Neural cell (in vitro differentiated cells): ENCODE data around the gene MEMO1. TPM values are rescaled to one million over a fixed set of nuclear protein-coding genes. Genes with fewer than 3 reads are reported as not detected.

ENCODE experiments used
- H2AFZ ChIP-seq: fragments of 200-600, 300-800 bp; sonication (generic), shearing (Covaris generic); 2 replicates; pipeline ENCODE4 v1.6.0; 2014; ENCODE audit warnings: low read depth, mild to moderate bottlenecking, antibody characterized with exemption, low read length, moderate library complexity
- H3F3A ChIP-seq: fragments of 200-600 bp; shearing (Covaris generic); 2 replicates; pipeline ENCODE4 v1.6.1; 2016; ENCODE audit warnings: mild to moderate bottlenecking, moderate library complexity, mixed read lengths, antibody characterized with exemption, low read length; ENCODE audit not compliant: insufficient read depth, poor library complexity, severe bottlenecking
- H3K27ac ChIP-seq: fragments of 200-600, 300-800 bp; sonication (generic), shearing (Covaris generic); 2 replicates; pipeline ENCODE4 v1.5.1; 2014; ENCODE audit warnings: mild to moderate bottlenecking, low read length, moderate library complexity
- H3K27me3 ChIP-seq: fragments of 300-800, 200-600 bp; sonication (generic), shearing (Covaris generic); 2 replicates; pipeline ENCODE4 v1.6.0; 2014; ENCODE audit warnings: mild to moderate bottlenecking, low read depth, low read length, moderate library complexity; ENCODE audit not compliant: insufficient read depth
- H3K36me3 ChIP-seq: fragments of 300-800, 200-600 bp; sonication (generic), shearing (Covaris generic); 2 replicates; pipeline ENCODE4 v1.5.1; 2014; ENCODE audit warnings: mild to moderate bottlenecking, antibody characterized with exemption, low read length, moderate library complexity; ENCODE audit not compliant: insufficient read depth
- H3K4me2 ChIP-seq: fragments of 300-800, 200-600 bp; sonication (generic), shearing (Covaris generic); 2 replicates; pipeline ENCODE4 v1.6.0; 2014; ENCODE audit warnings: mild to moderate bottlenecking, low read length
- H3K4me3 ChIP-seq: fragments of 300-800, 200-600 bp; sonication (generic), shearing (Covaris generic); 2 replicates; pipeline ENCODE4 v1.5.1; 2014; ENCODE audit warnings: mild to moderate bottlenecking, low read length, moderate library complexity
- H3K79me2 ChIP-seq: fragments of 200-600 bp; shearing (Covaris generic); replicated peaks from 2 replicates; pipeline ENCODE4 v1.6.0; 2014; ENCODE audit warnings: mild to moderate bottlenecking, low read length, moderate library complexity; ENCODE audit not compliant: insufficient read depth
- H3K9ac ChIP-seq: fragments of 300-800, 200-600 bp; sonication (generic), shearing (Covaris generic); 2 replicates; pipeline ENCODE4 v1.6.1; 2016; ENCODE audit warnings: mild to moderate bottlenecking, low read length, mixed read lengths
- H3K9me2 ChIP-seq: fragments of 200-600 bp; shearing (Covaris generic); 2 replicates; pipeline ENCODE4 v1.6.1; 2016; ENCODE audit warnings: mild to moderate bottlenecking, low read length, mixed read lengths; ENCODE audit not compliant: insufficient read depth
- H3K9me3 ChIP-seq: fragments of 200-600, 300-800 bp; sonication (generic), shearing (Covaris generic); 2 replicates; pipeline ENCODE4 v1.6.1; 2016; ENCODE audit warnings: mild to moderate bottlenecking, mixed run types, low read length, moderate library complexity, mixed read lengths
- H4K20me1 ChIP-seq: fragments of 200-600 bp; shearing (Covaris generic); 2 replicates; pipeline ENCODE4 v1.6.1; 2016; ENCODE audit warnings: mild to moderate bottlenecking, mixed run types; ENCODE audit not compliant: insufficient read depth
- EP300 ChIP-seq: fragments of 450-650 bp; conservative IDR thresholded peaks from 2 replicates; pipeline ENCODE4 v1.6.1; 2014; ENCODE audit warnings: antibody characterized with exemption, mild to moderate bottlenecking, moderate library complexity; ENCODE audit not compliant: poor library complexity, severe bottlenecking
- EZH2 ChIP-seq: fragments of 200-600, 300-800 bp; shearing (Covaris generic), sonication (generic); IDR thresholded peaks from 2 replicates; pipeline ENCODE4 v1.6.1; 2014; ENCODE audit warnings: antibody characterized with exemption, low read length, borderline replicate concordance, mild to moderate bottlenecking; ENCODE audit not compliant: insufficient read depth, poor library complexity, severe bottlenecking
- MXI1 ChIP-seq: fragments of 450-650 bp; conservative IDR thresholded peaks from 2 replicates; pipeline ENCODE4 v1.6.1; 2014; ENCODE audit warnings: antibody characterized with exemption, mild to moderate bottlenecking; ENCODE audit not compliant: poor library complexity, severe bottlenecking
- POLR2AphosphoS5 ChIP-seq: IDR thresholded peaks from 2 replicates; pipeline ENCODE4 v1.6.1; 2012
- RAD21 ChIP-seq: fragments of 450-650 bp; conservative IDR thresholded peaks from 2 replicates; pipeline ENCODE4 v1.6.1; 2014; ENCODE audit warnings: antibody characterized with exemption, mild to moderate bottlenecking, moderate library complexity
- SMC3 ChIP-seq: fragments of 450-650 bp; conservative IDR thresholded peaks from 2 replicates; pipeline ENCODE4 v1.6.1; 2014; ENCODE audit warnings: antibody characterized with exemption, mild to moderate bottlenecking, moderate library complexity; ENCODE audit not compliant: poor library complexity
- TAF1 ChIP-seq: IDR thresholded peaks from 2 replicates; pipeline ENCODE4 v1.6.1; 2012; ENCODE audit warnings: low read depth
- polyA plus RNA-seq: library from polyadenylated mRNA; depleted of rRNA; stranded (reverse); fragments of >200 nt; gene quantifications from 2 replicates; pipeline ENCODE4 v1.2.3, GENCODE V29; 2014
- TF ChIP-seq, protein P1 (sequence below): IDR thresholded peaks from 2 replicates; pipeline ENCODE4 v1.6.1; 2012; ENCODE audit warnings: borderline replicate concordance
- TF ChIP-seq, protein P2 (sequence below): fragments of 450-650 bp; IDR thresholded peaks from 2 replicates; pipeline ENCODE4 v1.5.1; 2014; ENCODE audit warnings: antibody characterized with exemption, mild to moderate bottlenecking, moderate library complexity; ENCODE audit not compliant: poor library complexity, severe bottlenecking

Gene MEMO1
- polyA plus RNA-seq, 1 donor from 2014 or later: 124 TPM

DNA sequence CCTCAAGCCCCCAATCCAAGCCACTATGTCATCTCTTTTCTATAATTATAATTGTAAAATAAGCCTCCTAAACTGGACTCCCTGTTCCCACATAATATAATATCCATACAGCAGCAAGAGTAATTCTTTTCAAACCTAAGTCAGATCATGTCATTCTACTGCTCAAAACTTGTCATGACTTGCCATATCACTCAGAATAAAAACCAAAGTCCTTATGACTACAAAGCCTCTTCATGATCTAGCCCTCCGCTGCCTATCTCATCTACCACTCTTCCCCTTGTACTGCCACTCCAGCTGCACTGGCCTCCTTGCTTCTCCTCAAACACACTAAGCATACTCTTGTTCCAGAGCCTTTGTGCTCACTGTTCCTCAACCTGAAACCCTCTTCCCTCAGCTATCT, 69.9 kb downstream of the MEMO1 start:
- H2AFZ ChIP-seq: no peak overlapping the region
- no peaks in the 10 kb centered on the region for H3K27me3 ChIP-seq
- no peaks in the 10 kb centered on the region for H3K36me3 ChIP-seq
- H3K27ac ChIP-seq: no peak overlapping the region
- H4K20me1 ChIP-seq: no peaks in the 10 kb centered on the region
- no peaks in the 10 kb centered on the region for H3K9me2 ChIP-seq
- TF ChIP-seq SMC3: no peak
- TF ChIP-seq EZH2: no peak
- no peak for TF ChIP-seq POLR2AphosphoS5
- TF ChIP-seq, protein P1, sequence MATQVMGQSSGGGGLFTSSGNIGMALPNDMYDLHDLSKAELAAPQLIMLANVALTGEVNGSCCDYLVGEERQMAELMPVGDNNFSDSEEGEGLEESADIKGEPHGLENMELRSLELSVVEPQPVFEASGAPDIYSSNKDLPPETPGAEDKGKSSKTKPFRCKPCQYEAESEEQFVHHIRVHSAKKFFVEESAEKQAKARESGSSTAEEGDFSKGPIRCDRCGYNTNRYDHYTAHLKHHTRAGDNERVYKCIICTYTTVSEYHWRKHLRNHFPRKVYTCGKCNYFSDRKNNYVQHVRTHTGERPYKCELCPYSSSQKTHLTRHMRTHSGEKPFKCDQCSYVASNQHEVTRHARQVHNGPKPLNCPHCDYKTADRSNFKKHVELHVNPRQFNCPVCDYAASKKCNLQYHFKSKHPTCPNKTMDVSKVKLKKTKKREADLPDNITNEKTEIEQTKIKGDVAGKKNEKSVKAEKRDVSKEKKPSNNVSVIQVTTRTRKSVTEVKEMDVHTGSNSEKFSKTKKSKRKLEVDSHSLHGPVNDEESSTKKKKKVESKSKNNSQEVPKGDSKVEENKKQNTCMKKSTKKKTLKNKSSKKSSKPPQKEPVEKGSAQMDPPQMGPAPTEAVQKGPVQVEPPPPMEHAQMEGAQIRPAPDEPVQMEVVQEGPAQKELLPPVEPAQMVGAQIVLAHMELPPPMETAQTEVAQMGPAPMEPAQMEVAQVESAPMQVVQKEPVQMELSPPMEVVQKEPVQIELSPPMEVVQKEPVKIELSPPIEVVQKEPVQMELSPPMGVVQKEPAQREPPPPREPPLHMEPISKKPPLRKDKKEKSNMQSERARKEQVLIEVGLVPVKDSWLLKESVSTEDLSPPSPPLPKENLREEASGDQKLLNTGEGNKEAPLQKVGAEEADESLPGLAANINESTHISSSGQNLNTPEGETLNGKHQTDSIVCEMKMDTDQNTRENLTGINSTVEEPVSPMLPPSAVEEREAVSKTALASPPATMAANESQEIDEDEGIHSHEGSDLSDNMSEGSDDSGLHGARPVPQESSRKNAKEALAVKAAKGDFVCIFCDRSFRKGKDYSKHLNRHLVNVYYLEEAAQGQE: no peak
- no peak for TF ChIP-seq MXI1
- no peak for TF ChIP-seq TAF1
- no peak for TF ChIP-seq RAD21
- TF ChIP-seq EP300: no peak
- TF ChIP-seq, protein P2, sequence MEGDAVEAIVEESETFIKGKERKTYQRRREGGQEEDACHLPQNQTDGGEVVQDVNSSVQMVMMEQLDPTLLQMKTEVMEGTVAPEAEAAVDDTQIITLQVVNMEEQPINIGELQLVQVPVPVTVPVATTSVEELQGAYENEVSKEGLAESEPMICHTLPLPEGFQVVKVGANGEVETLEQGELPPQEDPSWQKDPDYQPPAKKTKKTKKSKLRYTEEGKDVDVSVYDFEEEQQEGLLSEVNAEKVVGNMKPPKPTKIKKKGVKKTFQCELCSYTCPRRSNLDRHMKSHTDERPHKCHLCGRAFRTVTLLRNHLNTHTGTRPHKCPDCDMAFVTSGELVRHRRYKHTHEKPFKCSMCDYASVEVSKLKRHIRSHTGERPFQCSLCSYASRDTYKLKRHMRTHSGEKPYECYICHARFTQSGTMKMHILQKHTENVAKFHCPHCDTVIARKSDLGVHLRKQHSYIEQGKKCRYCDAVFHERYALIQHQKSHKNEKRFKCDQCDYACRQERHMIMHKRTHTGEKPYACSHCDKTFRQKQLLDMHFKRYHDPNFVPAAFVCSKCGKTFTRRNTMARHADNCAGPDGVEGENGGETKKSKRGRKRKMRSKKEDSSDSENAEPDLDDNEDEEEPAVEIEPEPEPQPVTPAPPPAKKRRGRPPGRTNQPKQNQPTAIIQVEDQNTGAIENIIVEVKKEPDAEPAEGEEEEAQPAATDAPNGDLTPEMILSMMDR: no peak
- H3K79me2 ChIP-seq: peaks cover 8% of the 10 kb centered on the region
- H3K4me2 ChIP-seq: no peak overlapping the region
- no peaks in the 10 kb centered on the region for H3K9me3 ChIP-seq
- H3K4me3 ChIP-seq: no peak overlapping the region
- no peak overlapping the region for H3K9ac ChIP-seq
- no peaks in the 10 kb centered on the region for H3F3A ChIP-seq

DNA sequence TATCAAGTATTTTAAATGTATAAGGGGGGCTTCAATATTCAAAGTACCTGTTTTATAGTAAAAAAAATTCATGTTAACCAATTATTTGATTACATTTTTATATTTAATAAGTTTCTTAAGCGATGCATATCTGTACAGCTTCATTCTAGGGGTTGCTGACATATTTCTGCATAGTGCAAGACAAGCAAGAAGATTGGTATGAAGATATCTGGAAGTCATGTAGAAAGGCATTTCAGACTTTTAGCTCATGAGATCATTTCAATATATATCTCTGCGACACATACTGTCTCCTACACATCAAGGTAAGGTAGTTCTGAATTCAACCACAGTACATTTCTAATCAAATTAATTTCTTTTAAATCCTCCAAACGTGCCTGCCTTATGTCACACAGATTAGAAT, 73.1 kb downstream of the MEMO1 start:
- Histone ChIP-seq H3K79me2 (peaks cover 5% of the 10 kb centered on the region), H3K9me3 (no peaks in the 10 kb centered on the region), H3F3A (no peaks in the 10 kb centered on the region), H3K4me2 (no peak overlapping the region), H3K27ac (no peak overlapping the region), H3K9ac (no peak overlapping the region), H3K4me3 (no peak overlapping the region), H2AFZ (no peak overlapping the region), H4K20me1 (no peaks in the 10 kb centered on the region), H3K9me2 (no peaks in the 10 kb centered on the region), H3K27me3 (no peaks in the 10 kb centered on the region), H3K36me3 (peaks cover 3% of the 10 kb centered on the region)
- TF ChIP-seq TAF1 (no peak), RAD21 (no peak), MXI1 (no peak), SMC3 (no peak), EP300 (no peak), EZH2 (no peak), POLR2AphosphoS5 (no peak)
- TF ChIP-seq, protein P1: no peak
- TF ChIP-seq, protein P2: no peak
